Calu3 (cell line): ENCODE results near the gene NAA80. TPM values are rescaled to one million over a fixed set of nuclear protein-coding genes. Genes with fewer than 3 reads are reported as not detected.
"Not testable (repeated sequence)": the region's sequence is repeated elsewhere in the genome, so short reads cannot be mapped to it uniquely, and the experiment has no call there.

ENCODE experiments used
- BruUV-seq: library from RNA; stranded (reverse); fragments of 400-500 nt; replicated peaks from 2 replicates; lab custom pipeline; 2021; lab: Mats Ljungman, UMichigan
- CTCF ChIA-PET: fragments of 300-600 bp; sonication (Branson Sonifier 250); formaldehyde crosslinking; loops from one replicate; lab custom pipeline; 2022; ENCODE audit warnings: antibody characterized with exemption; lab: Charles Lee
- DNase-seq: peaks from one replicate; pipeline ENCODE4 v3.0.0; 2022
- H3K27ac Mint-ChIP-seq: one replicate; pipeline ENCODE4 v1.8.0; 2022; ENCODE audit warnings: mixed read lengths; ENCODE audit not compliant: unreplicated experiment
- H3K27me3 Mint-ChIP-seq: one replicate; pipeline ENCODE4 v1.8.0; 2022; ENCODE audit warnings: mixed read lengths; ENCODE audit not compliant: unreplicated experiment
- H3K36me3 Mint-ChIP-seq: one replicate; pipeline ENCODE4 v1.8.0; 2022; ENCODE audit warnings: mild to moderate bottlenecking, moderate library complexity, mixed read lengths; ENCODE audit not compliant: insufficient read depth, unreplicated experiment
- H3K4me1 Mint-ChIP-seq: one replicate; pipeline ENCODE4 v1.8.0; 2022; ENCODE audit warnings: mild to moderate bottlenecking, low read depth, mixed read lengths; ENCODE audit not compliant: unreplicated experiment
- H3K4me3 Mint-ChIP-seq: one replicate; pipeline ENCODE4 v1.8.0; 2022; ENCODE audit warnings: mild to moderate bottlenecking, low read depth, moderate library complexity, mixed read lengths; ENCODE audit not compliant: unreplicated experiment
- H3K9me3 Mint-ChIP-seq: one replicate; pipeline ENCODE4 v1.8.0; 2022; ENCODE audit warnings: low read depth, mixed read lengths; ENCODE audit not compliant: unreplicated experiment
- CTCF ChIP-seq: fragments of 200-600 bp; IDR thresholded peaks from one replicate; pipeline ENCODE4 v1.8.0; 2022; ENCODE audit warnings: antibody characterized with exemption; ENCODE audit not compliant: unreplicated experiment
- intact Hi-C: fragments of 100-400 bp; cut with micrococcal nuclease; formaldehyde crosslinking; loops from one replicate; pipeline ENCODE4 v1.10.0; 2022; ENCODE audit not compliant: unreplicated experiment
- total RNA-seq: library from RNA; stranded (reverse); gene quantifications from 2 replicates; pipeline ENCODE4 v1.2.3, GENCODE V29; 2022

NAA80 gene
- total RNA-seq, 1 experiment from 2014 or later = 15.0 TPM

GRCh38 chr3:50286322-50287227 lies 12.6 kb downstream of the NAA80 start:
- Mint-ChIP-seq H3K27ac (no peak overlapping the region), H3K4me3 (no peak overlapping the region), H3K36me3 (peaks cover 30% of the 10 kb centered on the region), H3K27me3 (no peaks in the 10 kb centered on the region), H3K4me1 (peaks cover 8% of the 10 kb centered on the region), H3K9me3 (no peaks in the 10 kb centered on the region)
- no peak for TF ChIP-seq CTCF
- intact Hi-C loops = no loop called here
- BruUV-seq = no TSS peak
- CTCF ChIA-PET = no interaction called here
- no peak for DNase-seq

- H3K4me1 Mint-ChIP-seq, H3K27me3 Mint-ChIP-seq, intact Hi-C loops, BruUV-seq, H3K4me3 Mint-ChIP-seq, DNase-seq, H3K27ac Mint-ChIP-seq, H3K9me3 Mint-ChIP-seq: not testable (repeated sequence)
- peaks cover 20% of the 10 kb centered on the region for H3K36me3 Mint-ChIP-seq
- CTCF ChIA-PET = interaction anchor here (0.6 kb wide), 1 partner anchor 1625 kb away, joined by 6 read pairs; no protein-coding TSS in a partner anchor
Measured at GRCh38 chr3:50284121-50284520, 15.1 kb downstream of the NAA80 start.

- H3K36me3 Mint-ChIP-seq = peaks cover 16% of the 10 kb centered on the region
- no peak for DNase-seq
- TF ChIP-seq CTCF = no peak
- CTCF ChIA-PET = interaction anchor here (1.1 kb wide), 1 partner anchor 58 kb away, joined by 3 read pairs; no protein-coding TSS in a partner anchor
- H3K4me1 Mint-ChIP-seq = no peaks in the 10 kb centered on the region
- no TSS peak for BruUV-seq
- no peaks in the 10 kb centered on the region for H3K27me3 Mint-ChIP-seq
- no peaks in the 10 kb centered on the region for H3K9me3 Mint-ChIP-seq
- H3K27ac Mint-ChIP-seq = no peak overlapping the region
- intact Hi-C loops = loop anchor here (10.0 kb wide), 1 partner anchor 45 kb away; the partner anchor contains the start of genes HYAL2 and TUSC2
- H3K4me3 Mint-ChIP-seq = no peak overlapping the region
Measured at GRCh38 chr3:50279255-50280016, 19.8 kb downstream of the NAA80 start.

GRCh38 chr3:50278880-50279224 lies 20.4 kb downstream of the NAA80 start, which contains the start of gene LSMEM2:
Gene LSMEM2 (plus strand): TSS chr3:50279087. CDS start chr3:50279114, 27 bp downstream.
- no peak within 1 kb of the TSS for H3K27ac Mint-ChIP-seq
- no peak for DNase-seq
- no peaks in the 10 kb centered on the region for H3K4me1 Mint-ChIP-seq
- peaks cover 14% of the 10 kb centered on the region for H3K36me3 Mint-ChIP-seq
- H3K4me3 Mint-ChIP-seq = no peak within 1 kb of the TSS
- intact Hi-C loops = loop anchor here (10.0 kb wide), 1 partner anchor 46 kb away; the partner anchor contains the start of genes HYAL2 and TUSC2
- no peaks in the 10 kb centered on the region for H3K9me3 Mint-ChIP-seq
- no peak for TF ChIP-seq CTCF
- BruUV-seq = no TSS peak
- CTCF ChIA-PET = interaction anchor here (1.1 kb wide), 1 partner anchor 58 kb away, joined by 3 read pairs; no protein-coding TSS in a partner anchor
- no peaks in the 10 kb centered on the region for H3K27me3 Mint-ChIP-seq
